Breast epithelium (tissue), 4 donors: ENCODE data around the gene IPO4. TPM values are rescaled to one million over a fixed set of nuclear protein-coding genes. Genes with fewer than 3 reads are reported as not detected.

Experiments used
- DNase-seq, 2 donors: peaks; one replicate each; pipeline ENCODE4 v3.0.0-alpha.2; 2019; ENCODE audit warnings: low spot score in 2 of 2
- H3K27ac ChIP-seq, 2 donors: fragments of 200-600 bp; sonication (generic) in 1 of 2; one replicate each; pipeline ENCODE4 v1.5.1; 2016 to 2019; ENCODE audit warnings: mild to moderate bottlenecking in 1 of 2
- H3K27me3 ChIP-seq, 2 donors: fragments of 200-600 bp; sonication (generic) in 1 of 2; one replicate each; pipeline versions ENCODE4 v1.5.1 to v1.6.0; 2017 to 2019; ENCODE audit warnings: control low read depth in 1 of 2, mild to moderate bottlenecking in 1 of 2
- H3K36me3 ChIP-seq: fragments of 200-600 bp; one replicate; pipeline ENCODE4 v1.5.1; 2019
- H3K4me1 ChIP-seq, 2 donors: fragments of 200-600 bp; sonication (generic); one replicate each; pipeline ENCODE4 v1.5.1; 2016 to 2019; ENCODE audit warnings: control low read depth in 1 of 2
- H3K4me3 ChIP-seq, 3 donors: fragments of 200-600 bp; sonication (generic); 1 replicate in 2 of 3; 2 replicates in 1 of 3; pipeline ENCODE4 v1.5.1; 2016 to 2019; ENCODE audit warnings: mild to moderate bottlenecking in 3 of 3, moderate library complexity in 2 of 3
- H3K9me3 ChIP-seq, 2 donors: fragments of 200-600 bp; sonication (generic) in 1 of 2; one replicate each; pipeline ENCODE4 v1.5.1; 2016 to 2019; ENCODE audit warnings: control low read depth in 1 of 2
- CTCF ChIP-seq, 3 donors: fragments of 450-650 bp; IDR thresholded peaks; one replicate each; pipeline ENCODE4 v1.5.1; 2016 to 2017; ENCODE audit warnings: antibody characterized with exemption in 3 of 3, mild to moderate bottlenecking in 3 of 3, moderate library complexity in 3 of 3
- POLR2A ChIP-seq: fragments of 450-650 bp; IDR thresholded peaks from one replicate; pipeline ENCODE4 v1.6.1; 2016; ENCODE audit warnings: antibody characterized with exemption, mild to moderate bottlenecking, moderate library complexity
- POLR2AphosphoS5 ChIP-seq, 3 donors: sonication (generic); formaldehyde crosslinking; IDR thresholded peaks; one replicate each; pipeline ENCODE4 v1.6.1; 2017; ENCODE audit warnings: antibody characterized with exemption in 3 of 3
- intact Hi-C: fragments of 100-400 bp; cut with DNase I; formaldehyde crosslinking; loops from one replicate; pipeline ENCODE4 v1.15.1; 2023; ENCODE audit warnings: low total_unique reads
- total RNA-seq, 3 donors: library from RNA; depleted of rRNA; stranded (reverse); fragments of >200 nt; gene quantifications; one replicate each; pipeline ENCODE4 v1.1.0, GENCODE V29; 2016

IPO4 gene
- total RNA-seq, 3 donors from 2014 or later: 17.0 to 41.6 (median 21.7) TPM

GRCh38 chr14:24235804-24236688 is 47.4 kb upstream of the IPO4 start:
- no peak for DNase-seq
- intact Hi-C loops: no loop called here
- H3K4me3 ChIP-seq: no peak overlapping the region
- H3K4me1 ChIP-seq: peaks cover 4 to 34% of the 10 kb centered on the region in 2 donors
- TF ChIP-seq POLR2A: no peak
- no peak for TF ChIP-seq POLR2AphosphoS5 (IDR thresholded peaks at IDR 0.05)
- no peak for TF ChIP-seq CTCF (IDR thresholded peaks at IDR 0.05)
- no peaks in the 10 kb centered on the region for H3K9me3 ChIP-seq
- H3K27me3 ChIP-seq: no peaks in the 10 kb centered on the region
- no peaks in the 10 kb centered on the region for H3K36me3 ChIP-seq
- no peak overlapping the region for H3K27ac ChIP-seq

- intact Hi-C loops: no loop called here
- peaks cover 5 to 27% of the 10 kb centered on the region in 2 donors for H3K4me1 ChIP-seq
- H3K27me3 ChIP-seq: no peaks in the 10 kb centered on the region
- no peaks in the 10 kb centered on the region for H3K36me3 ChIP-seq
- no peak overlapping the region for H3K4me3 ChIP-seq
- no peaks in the 10 kb centered on the region for H3K9me3 ChIP-seq
- no peak overlapping the region for H3K27ac ChIP-seq
- no peak for DNase-seq
- TF ChIP-seq POLR2A (no peak), CTCF (IDR thresholded peaks at IDR 0.05) (no peak), POLR2AphosphoS5 (IDR thresholded peaks at IDR 0.05) (no peak)
These were observed 45.7 kb upstream of the IPO4 start for GRCh38 chr14:24234095-24235005.

GRCh38 chr14:24233538-24233866 is 44.9 kb upstream of the IPO4 start:
- Histone ChIP-seq H3K36me3 (no peaks in the 10 kb centered on the region), H3K27me3 (no peaks in the 10 kb centered on the region), H3K27ac (peak overlapping the region; percentile 90 to 92), H3K4me3 (peak overlapping the region; percentile 80 to 95 (median 90)), H3K4me1 (peaks cover 5 to 27% of the 10 kb centered on the region in 2 donors), H3K9me3 (no peaks in the 10 kb centered on the region)
- intact Hi-C loops: no loop called here
- TF ChIP-seq POLR2A (no peak), POLR2AphosphoS5 (IDR thresholded peaks at IDR 0.05) (no peak), CTCF (IDR thresholded peaks at IDR 0.05) (no peak)
- no peak for DNase-seq

GRCh38 chr14:24232645-24233537 is 44.3 kb upstream of the IPO4 start, which contains the start of gene GMPR2:
Gene GMPR2, plus strand, starts transcription at chr14:24232929. Its CDS starts 325 bp downstream, at chr14:24233254.
- Histone ChIP-seq H3K27me3 (no peaks in the 10 kb centered on the region), H3K36me3 (no peaks in the 10 kb centered on the region), H3K4me3 (peak within 1 kb of the TSS; percentile 80 to 95 (median 90)), H3K9me3 (no peaks in the 10 kb centered on the region), H3K4me1 (peaks cover 5 to 27% of the 10 kb centered on the region in 2 donors), H3K27ac (peak within 1 kb of the TSS; percentile 90 to 92)
- intact Hi-C loops: no loop called here
- TF ChIP-seq CTCF (IDR thresholded peaks at IDR 0.05): no peak
- peak in 2 of 3 donors; percentile 73 to 76 for TF ChIP-seq POLR2AphosphoS5 (IDR thresholded peaks at IDR 0.05)
- DNase-seq: no peak
